NCI-H2081 treated with DMSO at 0.1 percent for 48 hours (cell line): ENCODE measurements around the gene NMNAT2.
"Not testable (repeated sequence)": the region's sequence is repeated elsewhere in the genome, so short reads cannot be mapped to it uniquely, and the experiment has no call there.

Experiments used
- DNase-seq: peaks from one replicate; lab custom pipeline; 2025; lab: John Stamatoyannopoulos, UW

NMNAT2 gene

DNA sequence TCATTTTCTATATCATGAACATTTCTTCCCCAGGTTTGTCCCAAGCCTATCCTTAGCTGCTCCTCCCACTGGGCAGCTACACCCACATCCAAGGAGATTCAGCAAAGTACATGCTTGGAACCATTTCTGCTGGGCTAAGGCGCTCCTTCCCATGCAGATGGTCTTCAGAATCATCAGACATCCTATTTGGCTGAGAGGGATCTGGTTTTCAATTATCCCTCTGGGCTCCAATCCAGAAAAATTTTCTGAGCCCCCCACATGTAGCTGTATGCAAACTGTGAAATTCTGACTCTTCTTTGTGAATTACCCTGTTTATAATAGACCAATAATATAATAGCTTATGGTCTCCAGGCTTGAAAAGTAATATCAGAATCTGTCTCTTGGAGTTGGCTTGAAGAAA, 132.9 kb downstream of the NMNAT2 start:
- DNase-seq, result no peak

DNA sequence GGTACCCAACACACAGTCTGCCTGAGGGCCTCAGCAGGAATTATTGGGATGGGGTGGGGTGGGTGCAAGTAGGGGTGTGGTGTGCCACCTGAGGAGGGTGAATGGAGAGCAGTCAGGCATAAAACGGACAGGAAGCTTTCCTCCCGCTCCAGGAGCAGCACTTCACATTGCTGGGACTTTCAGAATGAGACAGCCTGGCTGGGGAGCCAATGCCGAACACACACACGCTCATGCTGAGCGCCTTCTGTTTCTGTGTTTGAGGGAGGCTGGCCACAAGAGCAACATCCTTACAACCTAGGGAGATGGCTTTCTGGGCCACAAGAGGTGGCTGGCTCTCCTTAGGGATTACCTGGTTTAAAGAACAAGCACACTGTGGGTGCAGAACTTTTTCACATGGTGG, 134.1 kb downstream of the NMNAT2 start:
- no peak for DNase-seq

DNA sequence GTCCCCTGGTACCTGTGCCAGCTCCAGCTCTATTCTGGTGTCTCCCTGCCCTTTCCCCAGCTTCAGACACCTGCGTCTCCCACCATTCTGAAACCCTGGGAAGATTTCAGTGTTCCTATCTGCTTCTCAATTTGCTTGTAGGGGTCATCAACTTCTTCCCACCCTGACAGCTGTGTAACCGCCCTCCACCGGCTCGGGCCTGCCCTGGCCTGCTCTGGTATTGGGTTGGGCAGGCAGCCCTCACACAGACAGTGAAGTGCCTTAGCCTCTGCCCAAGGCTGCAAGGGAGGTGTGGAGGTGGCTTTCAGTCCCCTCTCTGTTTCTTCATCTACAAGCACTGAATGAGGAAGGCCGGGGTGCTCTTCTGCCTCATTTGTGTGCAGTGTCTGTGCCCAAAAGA, 134.9 kb downstream of the NMNAT2 start:
- DNase-seq, result no peak

DNA sequence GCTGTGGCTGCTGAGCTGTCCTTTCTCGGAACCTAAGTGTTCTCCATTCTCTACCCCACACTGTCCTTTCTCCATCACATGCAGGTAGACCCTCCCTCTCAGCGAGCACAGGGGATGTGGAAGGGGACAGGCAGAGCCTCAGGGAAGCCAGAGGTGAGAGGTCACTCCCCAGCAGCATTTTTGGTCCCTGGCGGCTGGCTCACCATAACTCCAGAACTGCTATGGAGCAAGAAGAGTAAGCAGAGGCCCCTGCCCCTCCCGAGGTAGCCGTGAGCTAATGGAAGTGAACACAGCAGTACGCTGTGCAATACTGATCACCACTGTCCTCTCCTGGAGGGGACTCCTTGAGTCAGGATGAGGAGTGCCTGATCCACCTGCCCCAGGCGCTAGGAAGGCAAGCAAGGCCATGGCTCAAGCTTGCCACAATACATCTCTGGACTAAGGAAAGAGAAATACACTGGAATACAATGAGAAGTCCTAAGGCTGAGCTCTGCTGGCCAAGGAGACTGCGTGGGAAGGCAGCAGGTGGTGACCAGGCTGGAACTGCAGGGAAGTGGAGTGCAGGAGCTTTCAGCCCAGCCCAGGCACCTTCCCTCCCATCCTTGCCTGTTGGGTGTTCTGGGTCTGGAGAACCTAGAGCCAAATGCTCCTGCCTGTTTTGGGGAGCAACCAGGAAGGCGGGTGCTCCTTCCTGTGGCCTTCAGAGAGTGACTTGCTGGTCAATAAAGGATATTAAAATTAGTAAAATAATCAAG, 135.9 kb downstream of the NMNAT2 start:
- no peak for DNase-seq

DNA sequence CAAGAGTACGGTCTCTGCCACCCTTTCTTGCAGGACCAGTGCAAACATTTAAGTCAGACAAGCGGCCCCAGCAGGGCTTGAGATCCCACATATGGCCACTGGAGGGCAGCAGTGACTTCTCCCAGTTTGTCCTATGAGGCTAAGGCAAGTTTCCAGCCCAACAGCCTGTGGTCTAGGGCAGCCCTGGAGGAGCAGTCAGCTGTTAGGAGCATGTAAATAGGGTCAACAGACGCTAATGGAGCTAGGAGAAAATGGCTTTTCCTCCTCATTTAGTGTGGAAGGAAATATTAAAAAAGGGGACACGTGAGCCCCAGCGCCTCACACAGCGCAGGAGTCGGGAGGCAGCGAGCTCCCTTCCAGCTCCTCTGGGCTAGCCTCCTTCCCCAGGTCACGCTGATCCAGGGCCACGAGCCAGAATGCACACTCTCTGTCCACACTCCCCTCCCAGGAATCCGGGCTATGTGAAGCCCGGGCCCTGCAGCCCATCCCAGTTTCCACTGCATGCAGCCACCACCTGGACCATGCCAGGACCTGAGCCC, 136.6 kb downstream of the NMNAT2 start:
- peak; percentile 34 for DNase-seq

DNA sequence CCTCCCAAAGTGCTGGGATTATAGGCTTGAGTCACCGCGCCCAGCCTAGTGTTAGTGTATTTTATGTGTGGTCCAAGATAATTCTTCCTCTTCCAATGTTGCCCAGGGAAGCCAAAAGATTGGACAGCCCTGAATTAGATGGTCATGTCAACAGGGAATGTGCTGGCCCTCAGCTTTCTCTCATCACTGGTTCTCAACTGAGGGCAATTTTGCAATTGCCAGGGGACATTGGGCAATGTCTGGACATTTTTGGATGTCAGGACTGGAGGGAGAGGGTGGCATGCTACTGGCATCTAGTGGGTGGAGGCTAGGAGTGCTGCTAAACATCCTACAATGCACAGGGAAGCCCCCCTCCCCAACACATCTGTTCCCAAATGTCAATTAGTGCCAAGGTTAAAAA, 137.1 kb downstream of the NMNAT2 start:
- no peak for DNase-seq

DNA sequence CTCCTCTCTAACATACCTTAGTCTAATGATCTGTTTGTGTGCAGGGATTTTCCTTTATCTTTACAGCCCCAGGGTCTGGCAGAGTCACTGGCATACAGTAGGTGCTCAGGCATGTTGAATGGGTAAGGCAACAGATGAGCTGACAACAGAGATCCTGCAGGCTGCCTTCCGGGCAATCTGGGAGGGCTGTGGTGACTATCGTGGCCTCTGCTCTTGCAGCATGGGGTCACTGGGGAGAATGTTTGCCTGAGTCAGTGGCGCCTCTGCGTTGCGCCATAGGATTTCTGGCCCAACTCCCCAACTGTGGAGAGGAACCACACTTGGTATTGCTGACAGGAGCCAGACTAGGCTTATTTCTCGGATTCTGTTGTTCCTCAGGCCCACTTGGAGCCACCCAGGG, 138.3 kb downstream of the NMNAT2 start:
- DNase-seq, result no peak

DNA sequence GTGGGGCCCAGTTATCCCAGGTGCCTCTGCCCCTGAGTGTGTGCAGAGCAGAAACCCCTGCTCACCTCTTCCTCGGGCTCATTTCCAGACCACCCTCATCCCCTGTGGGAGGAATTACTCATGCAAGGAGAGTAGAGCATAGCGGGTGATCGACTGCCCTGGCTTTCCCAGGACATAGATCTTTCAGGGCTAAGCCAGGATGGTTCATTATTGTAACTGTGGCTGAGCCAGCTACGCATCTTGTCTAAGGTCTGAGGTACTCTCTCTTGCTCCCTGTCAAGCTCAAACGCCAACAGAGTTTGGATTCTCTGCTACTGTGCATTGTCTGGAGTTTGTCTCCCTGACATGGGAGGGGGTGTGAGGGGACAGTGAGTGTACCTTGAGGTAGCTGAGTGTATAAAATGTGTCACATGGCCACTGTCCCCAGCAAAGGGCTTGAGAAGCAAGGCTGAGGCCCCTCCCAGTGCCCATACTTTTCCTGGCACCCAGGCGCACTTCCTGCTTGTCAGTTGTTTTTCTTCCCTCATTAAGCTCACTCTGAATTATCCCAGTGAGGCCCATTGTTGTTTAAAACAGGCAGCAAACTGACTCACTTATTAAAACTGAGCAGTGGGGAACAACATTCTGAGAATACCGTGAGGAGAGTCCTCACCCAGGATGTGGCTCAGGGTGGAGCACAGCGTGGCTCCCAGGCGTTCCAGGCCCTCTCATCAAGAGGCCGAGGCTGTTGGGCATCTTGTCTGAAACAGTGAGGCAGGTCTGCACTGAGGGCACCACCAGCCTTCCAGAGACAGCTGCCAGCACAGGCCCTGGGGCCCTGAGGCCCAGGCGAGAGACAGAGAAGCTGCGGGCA, 139.2 kb downstream of the NMNAT2 start:
- DNase-seq, result no peak

DNA sequence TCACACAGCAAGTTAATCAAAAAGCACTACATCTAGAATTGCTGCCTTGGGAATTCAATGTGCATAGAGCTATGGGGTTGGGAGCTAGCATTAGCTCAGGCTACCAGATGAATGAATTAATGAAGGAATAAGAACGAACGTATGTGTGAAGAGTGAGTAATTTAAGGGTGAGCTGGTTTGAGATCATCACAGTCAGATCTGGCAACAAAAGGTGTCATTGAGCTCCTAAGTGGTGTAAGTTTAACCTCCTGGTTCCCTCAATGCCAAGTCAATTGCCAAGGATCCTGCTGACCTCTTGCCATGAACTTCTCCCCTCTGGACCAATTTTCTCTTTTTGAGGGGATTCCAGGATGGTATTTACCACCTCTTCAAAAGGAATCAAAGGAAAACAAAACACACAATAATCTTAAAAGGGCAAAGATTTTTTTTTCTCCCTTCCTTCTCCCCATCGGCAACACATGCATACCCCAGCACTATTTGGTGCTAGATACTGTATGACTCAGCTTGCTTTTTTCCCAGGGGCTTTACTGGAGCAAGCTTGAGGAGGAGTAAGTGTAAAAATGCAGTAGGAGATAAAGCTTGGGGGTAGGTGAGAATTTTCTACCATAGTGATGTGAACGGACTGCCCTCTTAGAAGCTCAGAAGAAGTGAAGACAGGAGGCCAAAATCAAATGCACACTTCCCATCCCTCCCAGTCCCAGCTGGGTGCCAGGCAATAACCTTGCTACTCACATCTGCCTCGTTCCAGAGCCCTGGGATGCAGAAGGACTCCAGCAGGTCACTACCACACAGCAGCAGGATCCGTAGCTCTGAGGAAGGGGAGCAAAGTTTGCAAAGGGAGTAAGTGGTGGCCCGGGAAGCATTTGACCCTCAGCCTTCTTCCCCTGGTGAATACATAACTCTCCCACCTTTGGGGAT, 140.1 kb downstream of the NMNAT2 start:
- no peak for DNase-seq

DNA sequence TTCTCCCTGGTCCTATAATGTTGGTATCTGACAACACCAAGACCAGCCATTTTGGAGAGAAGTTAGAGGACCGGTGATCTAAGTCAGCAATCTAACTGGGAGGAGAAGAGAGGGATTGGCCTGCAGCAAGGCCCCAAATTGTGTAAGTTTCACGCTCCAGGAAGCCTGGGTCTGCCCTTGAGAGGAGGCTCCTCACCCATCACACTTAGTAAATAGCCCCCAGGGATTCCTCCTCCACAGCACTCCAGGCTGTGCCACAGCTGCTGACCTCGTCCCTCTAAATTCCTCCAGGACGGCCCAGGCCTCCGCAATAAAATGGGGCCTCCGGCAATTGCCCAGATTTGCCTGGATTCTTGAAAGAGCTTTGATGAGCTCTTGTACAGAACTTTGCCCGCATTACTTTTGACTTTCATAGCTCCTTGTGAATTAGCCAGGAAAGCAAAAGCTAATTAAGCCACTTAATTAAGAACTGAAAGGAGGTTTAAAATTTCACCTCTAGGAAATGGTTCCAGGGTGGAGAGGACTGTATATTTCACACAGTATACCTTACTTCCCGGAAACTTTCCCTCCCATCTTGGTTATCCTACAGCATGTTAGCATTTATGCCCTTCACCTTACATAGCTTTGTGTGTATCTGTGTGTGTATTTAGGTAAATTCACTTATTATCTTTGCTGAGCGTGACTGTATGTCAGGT, 141.6 kb downstream of the NMNAT2 start:
- DNase-seq, result no peak

DNA sequence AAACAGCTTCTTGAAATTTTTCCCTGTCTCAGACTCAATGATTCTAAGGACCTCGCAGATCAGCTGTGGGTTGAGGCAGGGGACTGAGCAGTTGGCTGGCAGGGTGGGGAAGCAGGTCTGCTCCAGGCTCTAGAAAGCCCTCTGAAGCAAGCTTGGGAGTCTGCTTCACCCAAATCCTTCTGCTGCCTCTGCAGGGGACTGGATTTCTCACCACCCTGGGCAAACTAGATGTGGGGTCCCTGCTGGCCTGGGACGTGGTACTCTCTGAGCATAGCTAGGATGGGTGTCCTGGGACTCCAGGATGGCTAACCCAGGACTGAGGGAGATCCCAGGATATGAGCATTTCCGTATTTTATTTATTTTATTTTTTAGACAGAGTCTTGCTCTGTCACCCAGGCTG, 142.9 kb downstream of the NMNAT2 start:
- no peak for DNase-seq

DNA sequence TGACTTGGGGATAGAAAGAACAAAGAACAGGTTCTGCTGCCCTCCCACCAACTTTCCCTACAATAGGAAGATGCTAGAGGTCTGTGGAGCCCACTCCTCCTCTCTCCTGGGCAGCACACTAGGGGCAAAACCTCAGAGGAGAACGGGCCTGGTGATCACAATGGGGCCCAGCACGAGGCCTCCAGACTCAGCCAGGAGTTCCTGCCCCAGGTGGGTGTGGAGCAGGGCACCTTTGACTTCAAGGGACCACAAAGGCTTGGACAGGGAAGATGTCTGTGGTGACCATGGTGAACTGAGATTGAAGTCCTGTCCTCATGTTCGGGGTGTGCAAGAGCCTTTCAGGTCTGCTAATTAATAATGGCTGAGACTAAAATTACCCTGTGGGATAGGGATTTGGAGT, 143.3 kb downstream of the NMNAT2 start:
- DNase-seq, result no peak

DNA sequence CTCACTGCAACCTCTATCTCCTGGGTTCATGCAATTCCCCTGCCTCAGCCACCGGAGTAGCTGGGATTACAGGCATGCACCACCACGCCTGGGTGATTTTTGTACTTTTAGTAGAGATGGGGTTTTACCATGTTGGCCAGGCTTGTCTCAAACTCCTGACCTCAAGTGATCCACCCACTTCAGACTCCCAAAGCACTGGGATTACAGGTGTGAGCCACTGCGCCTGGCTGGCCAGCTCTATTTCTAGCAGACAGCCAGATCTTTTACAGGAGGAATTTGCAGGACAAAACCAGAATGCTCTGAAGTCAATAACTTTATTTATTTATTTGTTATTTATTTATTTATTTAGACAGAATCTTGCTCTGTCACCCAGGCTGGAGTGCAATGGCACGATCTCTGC, 144.2 kb downstream of the NMNAT2 start:
- not testable (repeated sequence) for DNase-seq

DNA sequence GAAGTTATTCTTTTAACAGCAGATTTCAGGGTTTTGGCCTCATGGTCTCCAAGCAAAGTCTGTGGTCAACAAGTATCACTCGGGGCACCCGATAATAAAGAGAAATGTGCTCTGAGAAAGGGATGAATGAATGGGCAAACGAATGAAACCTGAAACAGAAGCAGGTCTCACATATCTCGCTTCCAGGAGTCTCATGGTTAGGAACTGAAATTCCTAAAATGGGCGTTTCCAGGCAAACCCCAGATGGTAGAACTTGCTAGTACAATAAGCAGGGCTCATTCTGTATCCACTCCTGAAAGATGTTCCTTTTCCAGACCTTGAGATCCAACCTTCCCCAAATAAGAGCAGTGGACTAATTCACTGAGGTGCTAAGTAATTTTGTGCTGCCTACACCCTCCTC, 144.9 kb downstream of the NMNAT2 start:
- DNase-seq, result no peak

DNA sequence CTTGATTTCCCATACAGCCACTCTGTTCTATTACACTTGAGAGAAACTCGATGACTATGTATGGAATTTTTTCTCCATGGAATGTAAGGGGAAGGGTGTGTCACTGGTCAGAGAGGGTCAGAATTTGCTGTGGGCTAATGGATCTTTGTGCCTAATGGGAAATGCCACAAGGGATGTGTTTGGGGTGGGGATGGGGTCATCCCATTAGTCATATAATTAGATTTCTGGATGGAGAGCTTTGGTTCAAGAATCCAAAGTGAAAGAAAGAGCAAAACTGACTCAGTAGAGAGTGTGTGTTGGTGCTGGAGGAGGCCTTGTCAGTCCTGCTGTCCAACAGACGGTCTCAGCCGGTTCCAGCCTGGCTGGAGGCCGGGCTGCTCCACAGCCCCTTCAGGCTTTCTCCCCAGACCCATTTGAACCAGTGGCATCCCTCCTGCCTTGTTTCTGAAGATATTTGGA, 145.8 kb downstream of the NMNAT2 start:
- no peak for DNase-seq

DNA sequence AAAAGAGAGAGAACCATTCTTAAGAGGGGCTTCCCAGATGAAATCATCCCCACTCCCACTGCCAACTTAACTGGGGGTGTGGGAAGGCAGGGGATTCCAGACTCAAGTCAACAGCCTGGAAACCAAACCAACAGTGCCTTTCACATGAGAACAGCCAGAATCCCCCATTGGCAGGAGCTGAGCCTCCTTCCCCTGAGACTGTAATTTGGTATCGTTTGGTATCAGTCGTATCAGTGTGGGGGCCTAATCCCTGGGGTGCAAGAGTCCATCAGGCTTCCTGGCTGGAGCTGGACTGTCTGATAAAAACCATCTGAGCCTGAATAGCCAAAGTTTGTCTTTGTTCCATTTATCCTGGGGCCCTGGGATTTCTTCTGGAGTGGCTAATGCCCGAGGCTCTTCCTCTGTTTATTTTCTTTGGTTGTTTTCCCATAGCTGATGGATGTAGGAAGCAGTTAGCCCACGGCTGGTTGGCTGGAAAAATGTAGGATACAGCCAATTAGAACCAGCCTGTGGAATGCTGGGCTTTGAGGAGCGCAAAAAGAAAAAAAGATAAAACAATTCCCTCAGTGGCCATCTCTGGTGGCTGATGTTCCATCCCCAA, 147.5 kb downstream of the NMNAT2 start:
- DNase-seq, result no peak

DNA sequence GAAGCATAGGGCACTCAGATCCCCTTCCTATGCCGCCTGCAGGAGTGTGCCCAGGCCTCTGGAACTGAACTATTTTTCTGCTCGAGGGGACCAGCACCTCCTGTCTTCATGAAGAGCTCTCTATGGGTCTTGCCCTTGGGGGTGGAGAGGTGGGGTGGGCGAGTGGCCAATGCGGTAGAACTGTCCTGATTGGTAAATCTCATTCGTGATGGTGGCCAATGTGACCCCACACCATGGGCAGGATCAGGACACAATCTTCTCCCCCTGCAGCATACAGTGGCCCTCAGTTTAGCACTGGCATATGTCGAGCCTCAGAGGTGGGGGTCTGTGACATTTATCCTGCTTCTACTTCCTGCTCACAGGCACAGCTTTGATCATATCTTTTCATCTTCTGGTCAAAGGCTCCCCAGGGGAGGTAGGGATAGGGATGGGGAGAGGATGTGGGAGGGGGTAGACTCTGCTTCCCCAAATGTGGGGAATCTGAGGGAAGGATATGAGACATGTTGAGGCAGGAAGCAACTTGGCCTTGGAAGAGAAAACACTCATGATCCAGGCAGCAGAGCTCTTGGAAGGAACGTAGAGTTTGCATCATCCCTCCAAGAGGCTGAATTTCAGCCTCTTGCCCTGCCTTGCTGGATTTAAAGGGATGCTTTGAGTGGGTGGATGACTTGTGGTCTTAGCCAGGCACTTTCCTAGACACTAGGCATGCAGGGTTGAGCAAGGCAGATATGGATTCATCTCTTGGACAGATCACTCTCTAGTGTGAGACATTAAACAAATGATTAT, 150.3 kb downstream of the NMNAT2 start:
- DNase-seq, result no peak

DNA sequence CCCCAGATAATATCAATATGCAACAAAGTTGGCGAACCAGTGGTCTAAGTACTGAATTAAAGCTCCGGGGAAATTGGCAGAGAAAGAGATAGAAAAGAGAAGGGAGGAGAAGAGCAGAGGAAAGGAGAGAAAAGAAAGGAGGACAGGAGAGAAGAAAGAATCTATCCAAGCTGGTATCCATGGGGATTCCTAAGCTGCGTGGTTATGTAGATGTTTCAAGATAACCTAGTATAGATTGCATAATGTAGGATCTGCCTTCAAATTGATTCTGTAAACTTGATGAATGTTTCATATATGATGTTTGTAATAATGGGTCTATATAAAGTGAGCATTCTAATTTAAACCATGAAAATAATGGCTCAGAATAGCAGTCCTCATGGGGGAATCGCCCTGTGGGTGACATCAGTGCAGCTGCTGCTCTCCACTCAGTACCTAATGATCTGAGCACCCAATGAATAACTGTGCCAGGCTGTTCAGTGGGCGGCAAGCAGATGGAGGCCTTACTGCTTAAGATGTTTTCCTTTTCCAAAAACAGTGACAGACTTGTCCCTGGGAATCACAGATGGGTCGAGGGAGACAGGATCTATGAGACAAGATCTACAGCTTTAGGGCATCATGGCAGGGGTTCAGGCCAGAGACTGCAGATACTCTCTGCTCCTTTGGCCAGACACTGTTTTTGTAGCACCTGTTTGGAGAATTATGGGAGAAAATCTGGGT, 154.1 kb downstream of the NMNAT2 start:
- no peak for DNase-seq

DNA sequence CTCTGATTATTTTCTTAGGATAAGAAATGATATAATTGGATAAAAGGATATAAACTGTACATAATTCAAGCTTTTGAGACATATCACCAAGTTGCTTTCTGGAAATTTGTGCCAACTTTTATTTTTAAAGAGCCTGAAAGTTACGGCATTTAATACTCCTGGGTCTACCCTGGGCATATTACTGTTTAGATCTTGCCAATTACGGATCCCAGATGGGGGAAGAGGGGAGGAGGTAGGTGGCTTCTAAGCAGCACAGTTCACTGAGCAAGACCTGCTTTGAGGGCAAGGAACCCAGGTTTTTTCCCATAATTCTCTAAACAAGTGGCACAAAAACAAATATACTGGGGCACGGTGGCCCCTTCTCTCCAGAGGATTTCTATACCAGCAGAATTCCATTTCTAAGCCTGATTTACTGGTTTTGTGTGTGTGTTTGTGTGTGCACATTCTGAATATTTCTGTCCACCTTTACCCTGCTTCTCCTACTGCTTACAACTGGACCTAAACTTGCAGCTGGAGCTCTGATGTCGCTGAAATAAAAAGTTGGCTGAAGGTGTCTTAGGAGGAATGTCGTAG, 155.5 kb downstream of the NMNAT2 start:
- DNase-seq, result no peak
